ENCODE measurements around the gene CDH4. TPM values are rescaled to one million over a fixed set of nuclear protein-coding genes. Genes with fewer than 3 reads are reported as not detected.

CDH4 gene
- polyA plus RNA-seq, 1 donor = 1.7 TPM

GRCh38 chr20:61855286-61855685 is 603.2 kb downstream of the CDH4 start:
- Histone ChIP-seq H3K9me3 (ENCODE audit: control insufficient read depth, low read depth, low read length) (peaks cover 8% of the 10 kb centered on the region), H3K36me3 (ENCODE audit: control insufficient read depth, insufficient read depth, low read length) (no peaks in the 10 kb centered on the region), H3K27me3 (ENCODE audit: control insufficient read depth, insufficient read depth, low read length) (no peaks in the 10 kb centered on the region), H3K4me1 (ENCODE audit: control insufficient read depth, insufficient read depth, low read length) (no peaks in the 10 kb centered on the region), H3K27ac (ENCODE audit: low read length) (no peak overlapping the region), H3K4me3 (ENCODE audit: low read length) (no peak overlapping the region)
- no peak for DNase-seq
- WGBS (ENCODE audit: insufficient coverage, low lambda C conversion rate) = no CpG with 5 or more reads among the region's 8 CpGs

GRCh38 chr20:61856626-61857413 is 604.8 kb downstream of the CDH4 start:
- no peak overlapping the region for H3K27ac ChIP-seq (ENCODE audit: low read length)
- H3K4me3 ChIP-seq (ENCODE audit: low read length) = no peak overlapping the region
- no CpG with 5 or more reads among the region's 31 CpGs for WGBS (ENCODE audit: insufficient coverage, low lambda C conversion rate)
- DNase-seq = no peak
- H3K36me3 ChIP-seq (ENCODE audit: control insufficient read depth, insufficient read depth, low read length) = no peaks in the 10 kb centered on the region
- H3K9me3 ChIP-seq (ENCODE audit: control insufficient read depth, low read depth, low read length) = peaks cover 8% of the 10 kb centered on the region
- H3K4me1 ChIP-seq (ENCODE audit: control insufficient read depth, insufficient read depth, low read length) = no peaks in the 10 kb centered on the region
- no peaks in the 10 kb centered on the region for H3K27me3 ChIP-seq (ENCODE audit: control insufficient read depth, insufficient read depth, low read length)

GRCh38 chr20:61857414-61857775 is 605.3 kb downstream of the CDH4 start:
- no peak overlapping the region for H3K27ac ChIP-seq (ENCODE audit: low read length)
- H3K4me1 ChIP-seq (ENCODE audit: control insufficient read depth, insufficient read depth, low read length) = no peaks in the 10 kb centered on the region
- no peaks in the 10 kb centered on the region for H3K36me3 ChIP-seq (ENCODE audit: control insufficient read depth, insufficient read depth, low read length)
- H3K4me3 ChIP-seq (ENCODE audit: low read length) = no peak overlapping the region
- WGBS (ENCODE audit: insufficient coverage, low lambda C conversion rate) = no CpG with 5 or more reads among the region's 10 CpGs
- DNase-seq = no peak
- H3K27me3 ChIP-seq (ENCODE audit: control insufficient read depth, insufficient read depth, low read length) = no peaks in the 10 kb centered on the region
- peaks cover 8% of the 10 kb centered on the region for H3K9me3 ChIP-seq (ENCODE audit: control insufficient read depth, low read depth, low read length)

- Histone ChIP-seq H3K9me3 (ENCODE audit: control insufficient read depth, low read depth, low read length) (peaks cover 7% of the 10 kb centered on the region), H3K27ac (ENCODE audit: low read length) (no peak overlapping the region), H3K4me1 (ENCODE audit: control insufficient read depth, insufficient read depth, low read length) (no peaks in the 10 kb centered on the region), H3K27me3 (ENCODE audit: control insufficient read depth, insufficient read depth, low read length) (no peaks in the 10 kb centered on the region), H3K36me3 (ENCODE audit: control insufficient read depth, insufficient read depth, low read length) (no peaks in the 10 kb centered on the region), H3K4me3 (ENCODE audit: low read length) (no peak overlapping the region)
- WGBS (ENCODE audit: insufficient coverage, low lambda C conversion rate) = no CpG with 5 or more reads among the region's 1 CpG
- no peak for DNase-seq
Measured at GRCh38 chr20:61857884-61858283, 605.8 kb downstream of the CDH4 start.

- Histone ChIP-seq H3K9me3 (ENCODE audit: control insufficient read depth, low read depth, low read length) (peaks cover 5% of the 10 kb centered on the region), H3K27me3 (ENCODE audit: control insufficient read depth, insufficient read depth, low read length) (no peaks in the 10 kb centered on the region), H3K4me3 (ENCODE audit: low read length) (no peak overlapping the region), H3K27ac (ENCODE audit: low read length) (no peak overlapping the region), H3K36me3 (ENCODE audit: control insufficient read depth, insufficient read depth, low read length) (no peaks in the 10 kb centered on the region), H3K4me1 (ENCODE audit: control insufficient read depth, insufficient read depth, low read length) (no peaks in the 10 kb centered on the region)
- DNase-seq = no peak
- 80% methylated on average over 1 of the region's 13 CpGs for WGBS (ENCODE audit: insufficient coverage, low lambda C conversion rate)
Measured at GRCh38 chr20:61859767-61860166, 607.7 kb downstream of the CDH4 start.

GRCh38 chr20:61860260-61860987 is 608.4 kb downstream of the CDH4 start:
- H3K4me1 ChIP-seq (ENCODE audit: control insufficient read depth, insufficient read depth, low read length) = no peaks in the 10 kb centered on the region
- H3K27ac ChIP-seq (ENCODE audit: low read length) = no peak overlapping the region
- peaks cover 4% of the 10 kb centered on the region for H3K9me3 ChIP-seq (ENCODE audit: control insufficient read depth, low read depth, low read length)
- no peak for DNase-seq
- no peaks in the 10 kb centered on the region for H3K36me3 ChIP-seq (ENCODE audit: control insufficient read depth, insufficient read depth, low read length)
- no peaks in the 10 kb centered on the region for H3K27me3 ChIP-seq (ENCODE audit: control insufficient read depth, insufficient read depth, low read length)
- WGBS (ENCODE audit: insufficient coverage, low lambda C conversion rate) = no CpG with 5 or more reads among the region's 8 CpGs
- no peak overlapping the region for H3K4me3 ChIP-seq (ENCODE audit: low read length)

GRCh38 chr20:61861054-61861841 is 609.2 kb downstream of the CDH4 start:
- Histone ChIP-seq H3K27me3 (ENCODE audit: control insufficient read depth, insufficient read depth, low read length) (no peaks in the 10 kb centered on the region), H3K4me1 (ENCODE audit: control insufficient read depth, insufficient read depth, low read length) (no peaks in the 10 kb centered on the region), H3K36me3 (ENCODE audit: control insufficient read depth, insufficient read depth, low read length) (no peaks in the 10 kb centered on the region), H3K4me3 (ENCODE audit: low read length) (no peak overlapping the region), H3K27ac (ENCODE audit: low read length) (no peak overlapping the region), H3K9me3 (ENCODE audit: control insufficient read depth, low read depth, low read length) (no peaks in the 10 kb centered on the region)
- no CpG with 5 or more reads among the region's 33 CpGs for WGBS (ENCODE audit: insufficient coverage, low lambda C conversion rate)
- DNase-seq = no peak

GRCh38 chr20:61861858-61862257 is 609.8 kb downstream of the CDH4 start:
- Histone ChIP-seq H3K27ac (ENCODE audit: low read length) (no peak overlapping the region), H3K27me3 (ENCODE audit: control insufficient read depth, insufficient read depth, low read length) (no peaks in the 10 kb centered on the region), H3K9me3 (ENCODE audit: control insufficient read depth, low read depth, low read length) (no peaks in the 10 kb centered on the region), H3K36me3 (ENCODE audit: control insufficient read depth, insufficient read depth, low read length) (no peaks in the 10 kb centered on the region), H3K4me1 (ENCODE audit: control insufficient read depth, insufficient read depth, low read length) (no peaks in the 10 kb centered on the region), H3K4me3 (ENCODE audit: low read length) (no peak overlapping the region)
- WGBS (ENCODE audit: insufficient coverage, low lambda C conversion rate) = no CpG with 5 or more reads among the region's 15 CpGs
- no peak for DNase-seq

GRCh38 chr20:61862881-61863280 is 610.8 kb downstream of the CDH4 start:
- WGBS (ENCODE audit: insufficient coverage, low lambda C conversion rate) = 80% methylated on average over 1 of the region's 13 CpGs
- Histone ChIP-seq H3K36me3 (ENCODE audit: control insufficient read depth, insufficient read depth, low read length) (no peaks in the 10 kb centered on the region), H3K27me3 (ENCODE audit: control insufficient read depth, insufficient read depth, low read length) (no peaks in the 10 kb centered on the region), H3K4me1 (ENCODE audit: control insufficient read depth, insufficient read depth, low read length) (no peaks in the 10 kb centered on the region), H3K27ac (ENCODE audit: low read length) (no peak overlapping the region), H3K9me3 (ENCODE audit: control insufficient read depth, low read depth, low read length) (no peaks in the 10 kb centered on the region), H3K4me3 (ENCODE audit: low read length) (no peak overlapping the region)
- no peak for DNase-seq

- Histone ChIP-seq H3K27ac (ENCODE audit: low read length) (no peak overlapping the region), H3K4me3 (ENCODE audit: low read length) (no peak overlapping the region), H3K4me1 (ENCODE audit: control insufficient read depth, insufficient read depth, low read length) (no peaks in the 10 kb centered on the region), H3K27me3 (ENCODE audit: control insufficient read depth, insufficient read depth, low read length) (no peaks in the 10 kb centered on the region), H3K36me3 (ENCODE audit: control insufficient read depth, insufficient read depth, low read length) (no peaks in the 10 kb centered on the region), H3K9me3 (ENCODE audit: control insufficient read depth, low read depth, low read length) (no peaks in the 10 kb centered on the region)
- no CpG with 5 or more reads among the region's 12 CpGs for WGBS (ENCODE audit: insufficient coverage, low lambda C conversion rate)
- DNase-seq = no peak
Measured at GRCh38 chr20:61864481-61864880, 612.4 kb downstream of the CDH4 start.
